Omental fat pad (tissue), 4 donors: ENCODE measurements around the gene ATG10. TPM values are rescaled to one million over a fixed set of nuclear protein-coding genes. Genes with fewer than 3 reads are reported as not detected.
A peak's percentile ranks its signal among the peaks of the same experiment; 100 is the strongest.

Source experiments
- ATAC-seq: fragments of 150-250 bp; one replicate; pipeline ENCODE4 v1.9.1; 2016; ENCODE audit warnings: mild to moderate bottlenecking, moderate library complexity; ENCODE audit not compliant: low FRiP score
- DNase-seq: peaks from one replicate; pipeline ENCODE4 v3.0.0-alpha.2; 2019; ENCODE audit warnings: low spot score
- CTCF ChIP-seq, 3 donors: fragments of 450-650 bp; IDR thresholded peaks; one replicate each; pipeline ENCODE4 v1.5.1; 2016 to 2017; ENCODE audit warnings: antibody characterized with exemption in 3 of 3, mild to moderate bottlenecking in 3 of 3, moderate library complexity in 2 of 3
- total RNA-seq, 4 donors: library from RNA; depleted of rRNA; stranded (reverse); fragments of >200 nt; gene quantifications; one replicate each; pipeline ENCODE4 v1.1.0, GENCODE V29; 2016

Gene ATG10
- total RNA-seq, 4 donors from 2014 or later, result 2.4 to 18.4 (median 5.2) TPM

- ATAC-seq (no peak), DNase-seq (no peak)
- no peak for TF ChIP-seq CTCF (IDR thresholded peaks at IDR 0.05)
Observed at GRCh38 chr5:82162573-82162972, 190.8 kb downstream of the ATG10 start.

- ATAC-seq (no peak), DNase-seq (no peak)
- TF ChIP-seq CTCF (IDR thresholded peaks at IDR 0.05), result no peak
Observed at GRCh38 chr5:82163452-82164175, 191.8 kb downstream of the ATG10 start.

GRCh38 chr5:82164176-82164976 is 192.6 kb downstream of the ATG10 start:
- TF ChIP-seq CTCF (IDR thresholded peaks at IDR 0.05), result no peak
- DNase-seq (no peak), ATAC-seq (no peak)

- DNase-seq, result no peak
- peak; percentile 28 for ATAC-seq
- no peak for TF ChIP-seq CTCF (IDR thresholded peaks at IDR 0.05)
Observed at GRCh38 chr5:82164977-82165713, 193.3 kb downstream of the ATG10 start.

- ATAC-seq (peak; percentile 98), DNase-seq (no peak)
Observed at GRCh38 chr5:82165740-82166530, 194.1 kb downstream of the ATG10 start.

More at GRCh38 chr5:82165740-82166530, 194.1 kb downstream of the ATG10 start:
- TF ChIP-seq CTCF (IDR thresholded peaks at IDR 0.05), result no peak
